Panc1 (cell line): ENCODE results near the gene GNAO1. TPM values are rescaled to one million over a fixed set of nuclear protein-coding genes. Genes with fewer than 3 reads are reported as not detected.
A peak's percentile ranks its signal among the peaks of the same experiment; 100 is the strongest.

Experiments used
- ATAC-seq: fragments of 200-7000 bp; cut with Tn5 transposase; 2 replicates; pipeline ENCODE4 v1.9.1; 2020; ENCODE audit warnings: mild to moderate bottlenecking, moderate library complexity
- BruUV-seq: library from RNA; stranded (reverse); fragments of 400-500 nt; replicated peaks from 2 replicates; lab custom pipeline; 2021; lab: Mats Ljungman, UMichigan
- CTCF ChIA-PET: fragments of 300-600 bp; sonication (Branson Sonifier 250); formaldehyde crosslinking; loops from one replicate; lab custom pipeline; 2022; ENCODE audit warnings: antibody characterized with exemption; lab: Charles Lee
- POLR2A ChIA-PET: fragments of 300-600 bp; sonication (Branson Sonifier 250); formaldehyde crosslinking; loops from one replicate; lab custom pipeline; 2022; ENCODE audit warnings: antibody characterized with exemption; lab: Charles Lee
- DNase-seq: peaks from one replicate; pipeline ENCODE4 v3.0.0-alpha.2; 2010; ENCODE audit warnings: low read depth, low spot score
- H3K27ac ChIP-seq: 2 replicates; pipeline ENCODE4 v1.5.1; 2011; ENCODE audit warnings: mild to moderate bottlenecking, low read length, inconsistent platforms
- H3K27me3 ChIP-seq: fragments of 200-500 bp; sonication (Bioruptor generic); 2 replicates; pipeline ENCODE4 v1.6.0; 2014; ENCODE audit warnings: low read length, inconsistent platforms; ENCODE audit not compliant: control insufficient read depth, insufficient read depth
- H3K36me3 ChIP-seq: fragments of 200-500 bp; sonication (Bioruptor generic); 2 replicates; pipeline ENCODE4 v1.5.1; 2014; ENCODE audit warnings: inconsistent platforms, mild to moderate bottlenecking, low read length, moderate library complexity; ENCODE audit not compliant: control insufficient read depth, insufficient read depth
- H3K4me1 ChIP-seq: 2 replicates; pipeline ENCODE4 v1.5.1; 2011; ENCODE audit warnings: inconsistent platforms, mild to moderate bottlenecking, low read length, moderate library complexity; ENCODE audit not compliant: control insufficient read depth, insufficient read depth
- H3K4me3 ChIP-seq, 2 experiments: 2 replicates each; pipeline ENCODE4 v1.5.1; 2011 to 2012; ENCODE audit warnings: low read depth in 2 of 2, low read length in 2 of 2, mild to moderate bottlenecking in 2 of 2, inconsistent platforms in 1 of 2, moderate library complexity in 1 of 2
- H3K9me3 ChIP-seq: fragments of 200-500 bp; sonication (Bioruptor generic); 2 replicates; pipeline ENCODE4 v1.5.1; 2014; ENCODE audit warnings: low read depth, mild to moderate bottlenecking, inconsistent platforms, low read length, moderate library complexity; ENCODE audit not compliant: control insufficient read depth, insufficient read depth
- POLR2AphosphoS5 ChIP-seq: IDR thresholded peaks from 2 replicates; pipeline ENCODE4 v1.6.1; 2012; ENCODE audit warnings: mild to moderate bottlenecking, low read depth, low read length, moderate library complexity
- REST ChIP-seq, 2 experiments: IDR thresholded peaks; 2 replicates each; pipeline ENCODE4 v1.6.1; 2011 to 2012; ENCODE audit warnings: low read depth in 2 of 2, control low read depth in 1 of 2, low read length in 1 of 2, mild to moderate bottlenecking in 1 of 2, moderate library complexity in 1 of 2; ENCODE audit not compliant: insufficient read depth in 1 of 2
- SIN3A ChIP-seq: IDR thresholded peaks from 2 replicates; pipeline ENCODE4 v1.6.1; 2012; ENCODE audit warnings: low read depth, mild to moderate bottlenecking, low read length, moderate library complexity, borderline replicate concordance; ENCODE audit not compliant: insufficient read depth
- TCF7L2 ChIP-seq: IDR thresholded peaks from 2 replicates; pipeline ENCODE4 v1.6.1; 2011; ENCODE audit warnings: mild to moderate bottlenecking, low read depth, low read length, inconsistent platforms
- in situ Hi-C: cut with HindIII; loops from 2 replicates; pipeline ENCODE4 v1.10.0; 2016; ENCODE audit warnings: low sequenced_read_pairs, low pct_unique_long_range_greater_than_20kb
- intact Hi-C: fragments of 100-400 bp; cut with micrococcal nuclease; formaldehyde crosslinking; loops from one replicate; pipeline ENCODE4 v1.10.0; 2022; ENCODE audit not compliant: unreplicated experiment
- total RNA-seq: library from RNA; stranded (reverse); gene quantifications from one replicate; pipeline ENCODE4 v1.2.1, GENCODE V29; 2021; ENCODE audit not compliant: unreplicated experiment
- TF ChIP-seq, protein P1 (sequence below): fragments of 450-650 bp; IDR thresholded peaks from 2 replicates; pipeline ENCODE4 v1.5.1; 2017; ENCODE audit warnings: mild to moderate bottlenecking

The GNAO1 gene
- total RNA-seq, 1 experiment from 2014 or later: 33.4 TPM

DNA sequence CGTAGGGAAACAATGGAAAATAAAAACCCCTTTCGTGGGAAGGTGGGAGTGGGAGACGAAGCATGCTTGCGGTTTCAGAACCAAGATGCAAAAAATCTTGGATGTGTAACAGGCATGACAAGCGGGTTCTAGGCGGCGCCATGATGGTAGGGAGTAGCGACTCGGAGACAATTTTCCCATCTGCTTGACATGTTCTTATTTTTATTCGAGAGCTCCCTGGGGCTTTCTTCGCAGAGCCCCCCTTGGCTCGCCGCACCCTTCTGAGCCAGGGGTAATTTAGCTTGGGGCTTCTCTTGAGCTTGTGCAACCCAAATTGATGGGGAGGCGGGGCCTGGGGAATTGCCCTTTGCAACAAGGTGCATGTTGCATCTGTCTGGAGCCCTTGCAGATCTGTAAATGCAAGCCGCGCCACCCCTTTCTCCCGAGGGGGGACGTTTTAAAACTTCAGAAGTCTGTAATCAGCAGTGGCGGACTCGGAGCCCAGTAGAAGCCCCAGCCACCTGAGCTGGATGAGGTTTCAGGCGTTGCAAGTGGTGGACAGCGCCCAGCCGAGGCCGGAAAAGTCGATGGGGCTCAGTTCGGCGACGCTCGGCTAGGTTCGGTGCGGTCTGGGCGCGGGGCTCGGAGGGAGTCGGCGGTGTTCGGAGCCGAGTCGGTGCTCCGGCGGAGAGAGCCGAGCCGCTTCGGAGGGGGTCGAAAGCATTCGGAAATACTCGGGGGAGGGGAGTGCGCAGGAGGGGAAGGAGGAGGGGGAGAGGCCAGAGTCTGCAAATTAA, 2.9 kb downstream of the GNAO1 start:
- Histone ChIP-seq H3K4me1 (no peaks in the 10 kb centered on the region; the same call in 1 of the 2 replicates), H3K27ac (no peak overlapping the region), H3K4me3 (no peak overlapping the region), H3K27me3 (peaks cover 2% of the 10 kb centered on the region; the same call in 1 of the 2 replicates), H3K36me3 (no peaks in the 10 kb centered on the region), H3K9me3 (no peaks in the 10 kb centered on the region)
- no TSS peak for BruUV-seq
- in situ Hi-C loops: no loop called here
- POLR2A ChIA-PET: no interaction called here
- ATAC-seq (no peak), DNase-seq (no peak)
- intact Hi-C loops: no loop called here
- CTCF ChIA-PET: no interaction called here
- peak; percentile 60 to 72; a peak in 2 of 4 replicates for TF ChIP-seq REST (IDR thresholded peaks at IDR 0.05; ENCODE audit: insufficient read depth in 1 of 2, low read depth in 2 of 2, low read length in 1 of 2)
- TF ChIP-seq SIN3A: no peak

DNA sequence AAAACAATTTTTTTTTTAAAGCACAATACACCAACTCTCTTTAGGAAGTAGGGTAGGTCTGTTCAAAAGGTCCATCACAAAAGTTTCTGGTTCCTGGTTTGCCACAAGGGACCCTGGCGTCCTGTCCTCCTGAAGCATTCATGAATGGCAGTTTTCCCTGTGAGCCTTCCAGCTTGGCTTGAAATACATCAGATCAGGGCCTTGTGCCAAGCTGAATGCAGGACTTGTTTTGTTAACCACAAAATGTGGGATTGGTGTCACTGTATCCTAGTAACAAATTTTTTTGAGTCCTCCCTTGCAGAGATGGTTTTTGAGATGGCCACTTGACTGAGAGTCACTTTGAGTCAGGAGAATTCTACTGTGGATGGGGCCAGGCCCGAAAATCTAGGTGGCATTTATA, 3.9 kb downstream of the GNAO1 start:
- POLR2A ChIA-PET: no interaction called here
- H3K27me3 ChIP-seq: no peaks in the 10 kb centered on the region
- ATAC-seq: no peak
- DNase-seq: no peak
- H3K4me3 ChIP-seq: no peak overlapping the region
- BruUV-seq: no TSS peak
- in situ Hi-C loops (no loop called here), intact Hi-C loops (no loop called here)
- H3K27ac ChIP-seq: no peak overlapping the region
- CTCF ChIA-PET: no interaction called here
- no peak for TF ChIP-seq POLR2AphosphoS5
- no peak for TF ChIP-seq TCF7L2
- TF ChIP-seq, protein P1, sequence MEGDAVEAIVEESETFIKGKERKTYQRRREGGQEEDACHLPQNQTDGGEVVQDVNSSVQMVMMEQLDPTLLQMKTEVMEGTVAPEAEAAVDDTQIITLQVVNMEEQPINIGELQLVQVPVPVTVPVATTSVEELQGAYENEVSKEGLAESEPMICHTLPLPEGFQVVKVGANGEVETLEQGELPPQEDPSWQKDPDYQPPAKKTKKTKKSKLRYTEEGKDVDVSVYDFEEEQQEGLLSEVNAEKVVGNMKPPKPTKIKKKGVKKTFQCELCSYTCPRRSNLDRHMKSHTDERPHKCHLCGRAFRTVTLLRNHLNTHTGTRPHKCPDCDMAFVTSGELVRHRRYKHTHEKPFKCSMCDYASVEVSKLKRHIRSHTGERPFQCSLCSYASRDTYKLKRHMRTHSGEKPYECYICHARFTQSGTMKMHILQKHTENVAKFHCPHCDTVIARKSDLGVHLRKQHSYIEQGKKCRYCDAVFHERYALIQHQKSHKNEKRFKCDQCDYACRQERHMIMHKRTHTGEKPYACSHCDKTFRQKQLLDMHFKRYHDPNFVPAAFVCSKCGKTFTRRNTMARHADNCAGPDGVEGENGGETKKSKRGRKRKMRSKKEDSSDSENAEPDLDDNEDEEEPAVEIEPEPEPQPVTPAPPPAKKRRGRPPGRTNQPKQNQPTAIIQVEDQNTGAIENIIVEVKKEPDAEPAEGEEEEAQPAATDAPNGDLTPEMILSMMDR: no peak
- no peak for TF ChIP-seq REST (IDR thresholded peaks at IDR 0.05; ENCODE audit: insufficient read depth in 1 of 2, low read depth in 2 of 2, low read length in 1 of 2)
- no peak for TF ChIP-seq SIN3A
- H3K4me1 ChIP-seq: no peaks in the 10 kb centered on the region; the same call in 1 of the 2 replicates
- no peaks in the 10 kb centered on the region for H3K36me3 ChIP-seq
- H3K9me3 ChIP-seq: no peaks in the 10 kb centered on the region
